RWPE2 (cell line): Measurements from ENCODE around the gene C2orf80.

Source experiments
- ATAC-seq: fragments of 200-7000 bp; cut with Tn5 transposase; 3 replicates; pipeline ENCODE4 v1.9.1; 2021; ENCODE audit warnings: low read depth
- DNase-seq: peaks from one replicate; pipeline ENCODE4 v3.0.0-alpha.2; 2020; ENCODE audit warnings: low spot score
- H3K27ac ChIP-seq: fragments of 450-650 bp; 2 replicates; pipeline ENCODE4 v1.5.1; 2017; ENCODE audit warnings: mild to moderate bottlenecking; ENCODE audit not compliant: poor library complexity, severe bottlenecking
- H3K27me3 ChIP-seq: fragments of 250-450 bp; sonication (Bioruptor Pico); 2 replicates; pipeline ENCODE4 v1.5.1; 2021; ENCODE audit warnings: mild to moderate bottlenecking, moderate library complexity; ENCODE audit not compliant: insufficient read depth, poor library complexity, severe bottlenecking
- H3K36me3 ChIP-seq: fragments of 250-450 bp; sonication (Bioruptor Pico); 2 replicates; pipeline ENCODE4 v1.5.1; 2020; ENCODE audit warnings: low read depth, mild to moderate bottlenecking, moderate library complexity
- H3K4me1 ChIP-seq: fragments of 250-450 bp; sonication (Bioruptor Pico); 2 replicates; pipeline ENCODE4 v1.5.1; 2021; ENCODE audit warnings: mild to moderate bottlenecking, moderate library complexity; ENCODE audit not compliant: insufficient read depth, poor library complexity, severe bottlenecking
- H3K4me3 ChIP-seq: fragments of 250-450 bp; sonication (Bioruptor Pico); 2 replicates; pipeline ENCODE4 v1.5.1; 2021; ENCODE audit warnings: mild to moderate bottlenecking, moderate library complexity; ENCODE audit not compliant: severe bottlenecking
- H3K9me3 ChIP-seq: fragments of 250-450 bp; sonication (Bioruptor Pico); 2 replicates; pipeline ENCODE4 v1.5.1; 2021; ENCODE audit warnings: mild to moderate bottlenecking, moderate library complexity; ENCODE audit not compliant: severe bottlenecking
- TF ChIP-seq, protein P1 (sequence below): fragments of 450-650 bp; IDR thresholded peaks from one replicate; pipeline ENCODE4 v1.5.1; 2017; ENCODE audit warnings: mild to moderate bottlenecking, moderate library complexity; ENCODE audit not compliant: poor library complexity, severe bottlenecking

Gene C2orf80

DNA sequence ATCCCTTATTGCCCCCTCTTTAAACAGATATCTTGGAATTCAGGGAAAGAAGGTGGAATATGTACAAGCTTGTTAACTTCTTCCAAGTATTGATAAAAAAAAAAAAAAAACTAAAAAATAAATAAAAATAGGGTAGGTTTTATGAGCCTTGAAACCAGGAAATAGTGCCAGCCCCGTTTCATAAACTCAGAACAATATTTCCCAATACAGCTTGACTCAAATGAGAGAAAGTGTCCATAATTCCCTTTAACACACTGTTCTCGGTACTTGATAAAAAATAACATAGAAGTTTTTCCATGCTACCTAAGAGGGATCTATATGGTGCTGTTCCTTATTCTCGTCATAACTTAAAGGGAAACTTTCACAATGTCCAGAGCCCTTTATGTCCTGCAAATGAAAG, 17.9 kb upstream of the C2orf80 start:
- no peaks in the 10 kb centered on the region for H3K27me3 ChIP-seq
- H3K9me3 ChIP-seq, result no peaks in the 10 kb centered on the region
- no peaks in the 10 kb centered on the region for H3K4me1 ChIP-seq
- DNase-seq (no peak), ATAC-seq (no peak)
- no peak overlapping the region for H3K4me3 ChIP-seq
- no peaks in the 10 kb centered on the region for H3K36me3 ChIP-seq
- no peak overlapping the region for H3K27ac ChIP-seq
- TF ChIP-seq, protein P1, sequence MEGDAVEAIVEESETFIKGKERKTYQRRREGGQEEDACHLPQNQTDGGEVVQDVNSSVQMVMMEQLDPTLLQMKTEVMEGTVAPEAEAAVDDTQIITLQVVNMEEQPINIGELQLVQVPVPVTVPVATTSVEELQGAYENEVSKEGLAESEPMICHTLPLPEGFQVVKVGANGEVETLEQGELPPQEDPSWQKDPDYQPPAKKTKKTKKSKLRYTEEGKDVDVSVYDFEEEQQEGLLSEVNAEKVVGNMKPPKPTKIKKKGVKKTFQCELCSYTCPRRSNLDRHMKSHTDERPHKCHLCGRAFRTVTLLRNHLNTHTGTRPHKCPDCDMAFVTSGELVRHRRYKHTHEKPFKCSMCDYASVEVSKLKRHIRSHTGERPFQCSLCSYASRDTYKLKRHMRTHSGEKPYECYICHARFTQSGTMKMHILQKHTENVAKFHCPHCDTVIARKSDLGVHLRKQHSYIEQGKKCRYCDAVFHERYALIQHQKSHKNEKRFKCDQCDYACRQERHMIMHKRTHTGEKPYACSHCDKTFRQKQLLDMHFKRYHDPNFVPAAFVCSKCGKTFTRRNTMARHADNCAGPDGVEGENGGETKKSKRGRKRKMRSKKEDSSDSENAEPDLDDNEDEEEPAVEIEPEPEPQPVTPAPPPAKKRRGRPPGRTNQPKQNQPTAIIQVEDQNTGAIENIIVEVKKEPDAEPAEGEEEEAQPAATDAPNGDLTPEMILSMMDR, result no peak

DNA sequence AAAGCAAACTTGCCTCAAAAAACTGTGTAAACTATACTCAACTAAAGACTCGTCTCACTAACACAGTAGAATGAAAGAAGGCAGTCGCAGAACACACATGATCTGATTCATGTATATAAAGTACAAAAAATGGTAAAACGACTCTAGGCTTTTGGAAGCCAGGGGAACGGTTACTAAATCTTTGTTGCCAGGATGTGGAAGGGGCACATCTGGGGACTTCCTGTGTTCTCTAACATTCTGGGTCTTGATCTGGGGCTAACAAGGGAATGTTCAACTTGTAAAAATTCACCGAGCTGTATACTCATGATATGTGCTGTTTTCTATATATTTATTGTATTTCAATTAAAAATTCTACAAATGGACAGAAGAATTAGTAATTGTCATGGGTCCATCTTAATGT, 14.3 kb upstream of the C2orf80 start:
- no peak overlapping the region for H3K4me3 ChIP-seq
- H3K27ac ChIP-seq, result no peak overlapping the region
- no peaks in the 10 kb centered on the region for H3K4me1 ChIP-seq
- H3K36me3 ChIP-seq, result no peaks in the 10 kb centered on the region
- no peaks in the 10 kb centered on the region for H3K27me3 ChIP-seq
- H3K9me3 ChIP-seq, result no peaks in the 10 kb centered on the region
- TF ChIP-seq, protein P1, result no peak
- DNase-seq, result no peak
- no peak for ATAC-seq

DNA sequence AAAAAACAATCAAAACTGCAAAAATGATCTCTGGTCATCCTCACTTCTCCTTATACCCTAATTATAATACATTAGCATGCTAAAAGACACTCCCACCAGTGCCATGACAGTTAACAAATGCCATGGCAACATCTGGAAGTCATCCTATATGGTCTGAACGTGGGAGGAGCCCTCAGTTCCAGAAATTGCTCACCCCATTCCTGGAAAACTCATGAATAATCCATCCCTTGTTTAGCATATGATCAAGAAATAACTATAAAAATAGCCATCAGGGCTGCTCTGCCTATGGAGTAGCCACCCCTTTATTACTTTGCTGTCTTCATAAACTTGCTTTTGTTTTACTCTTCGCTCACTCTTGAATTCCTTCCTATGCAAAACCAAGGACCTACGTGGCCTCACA, 5.7 kb upstream of the C2orf80 start:
- DNase-seq (no peak), ATAC-seq (no peak)
- TF ChIP-seq, protein P1, result no peak
- no peak overlapping the region for H3K4me3 ChIP-seq
- H3K4me1 ChIP-seq, result peaks cover 4% of the 10 kb centered on the region
- H3K9me3 ChIP-seq, result no peaks in the 10 kb centered on the region
- H3K27ac ChIP-seq, result no peak overlapping the region
- H3K27me3 ChIP-seq, result no peaks in the 10 kb centered on the region
- H3K36me3 ChIP-seq, result no peaks in the 10 kb centered on the region

DNA sequence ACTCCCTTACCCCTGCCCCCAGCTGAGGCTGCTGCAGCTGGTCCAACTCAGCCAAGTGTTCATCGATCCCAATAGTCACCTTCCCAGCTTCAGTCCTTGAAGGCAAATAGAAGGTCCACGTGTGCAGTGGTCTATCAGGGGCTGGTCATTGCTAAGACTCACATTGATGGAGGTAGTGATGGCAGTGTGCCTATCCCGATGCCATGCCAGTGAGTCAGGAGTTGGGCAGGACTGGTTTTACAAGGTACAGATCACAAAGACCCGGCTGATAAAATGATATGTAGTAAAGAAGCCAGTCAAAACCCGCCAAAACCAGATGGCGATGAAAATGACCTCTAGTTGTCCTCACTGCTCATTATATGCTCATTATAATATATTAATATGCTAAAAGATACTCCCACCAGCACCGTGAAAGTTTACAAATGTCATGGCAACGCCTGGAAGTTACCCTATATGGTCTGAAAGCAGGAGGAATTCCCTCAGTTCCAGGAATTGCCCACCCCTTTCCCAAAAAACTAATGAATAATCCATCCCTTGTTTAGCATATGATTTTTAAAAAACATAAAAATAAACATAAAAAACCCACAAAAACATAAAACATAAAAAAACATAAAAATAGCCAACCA, 2.9 kb upstream of the C2orf80 start:
- TF ChIP-seq, protein P1, result no peak
- DNase-seq, result no peak
- peak; percentile 42; the same call in 2 of the 3 replicates for ATAC-seq

DNA sequence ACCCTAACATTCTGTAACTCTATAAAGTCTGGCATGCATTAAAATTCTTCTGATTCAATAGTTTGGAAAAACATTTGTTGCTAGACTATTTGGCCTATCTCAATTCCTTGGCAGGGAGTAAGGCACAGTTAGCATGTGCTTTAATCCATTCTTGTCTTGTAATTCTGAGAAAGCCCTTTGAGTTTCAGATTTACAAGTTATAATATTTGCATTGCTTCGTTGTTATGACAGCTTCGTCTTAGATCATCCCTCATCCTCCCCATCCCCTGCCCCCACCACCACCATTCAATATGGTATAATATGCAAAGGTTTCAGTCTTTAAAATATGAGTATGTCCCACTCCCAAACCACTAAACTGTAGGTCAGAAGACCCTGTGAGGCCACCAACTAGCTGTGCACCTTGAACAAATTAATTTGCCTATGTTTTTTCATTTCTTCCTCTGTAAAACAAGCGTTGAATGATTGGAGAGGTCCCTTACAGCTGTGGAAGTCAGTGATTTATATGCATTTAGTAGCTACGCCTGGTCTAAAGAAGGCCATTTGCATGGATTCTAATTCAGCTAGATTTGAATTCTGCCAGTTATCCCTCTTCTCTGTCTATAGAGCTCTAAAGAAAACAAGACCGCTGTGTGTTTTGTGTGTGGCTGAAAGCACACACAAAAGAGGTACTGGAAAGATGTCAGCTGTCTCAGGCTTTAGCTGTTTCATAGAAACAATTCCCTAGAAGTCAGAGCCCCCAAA, 591 bp downstream of the C2orf80 start:
- Histone ChIP-seq H3K36me3 (no peaks in the 10 kb centered on the region), H3K4me1 (peaks cover 4% of the 10 kb centered on the region), H3K4me3 (no peak overlapping the region), H3K9me3 (no peaks in the 10 kb centered on the region), H3K27ac (no peak overlapping the region), H3K27me3 (no peaks in the 10 kb centered on the region)
- TF ChIP-seq, protein P1, result no peak
- ATAC-seq (no peak), DNase-seq (no peak)

More for the DNA sequence above, 2.9 kb upstream of the C2orf80 start:
- Histone ChIP-seq H3K36me3 (no peaks in the 10 kb centered on the region), H3K27ac (no peak overlapping the region), H3K9me3 (no peaks in the 10 kb centered on the region), H3K4me1 (peaks cover 4% of the 10 kb centered on the region), H3K4me3 (no peak overlapping the region), H3K27me3 (no peaks in the 10 kb centered on the region)
